HCT116 (cell line): ENCODE measurements around the gene LRRC46.

Experiments
- CTCF ChIP-seq, 3 experiments: fragments of 200-600 bp in 1 of 3; sonication (generic) in 1 of 3; IDR thresholded peaks in 2 of 3; conservative IDR thresholded peaks in 1 of 3; 2 replicates each; pipeline ENCODE4 v1.5.1; 2012 to 2017; ENCODE audit warnings: low read depth in 2 of 3, low read length in 2 of 3, antibody characterized with exemption in 1 of 3, borderline replicate concordance in 1 of 3, control low read depth in 1 of 3, mild to moderate bottlenecking in 1 of 3, mixed read lengths in 1 of 3, mixed run types in 1 of 3, moderate library complexity in 1 of 3; ENCODE audit not compliant: insufficient read depth in 1 of 3
- EZH2 ChIP-seq: fragments of 200-600 bp; sonication (generic); IDR thresholded peaks from 2 replicates; pipeline ENCODE4 v1.6.1; 2017; ENCODE audit warnings: antibody characterized with exemption, mixed run types

- no peak for TF ChIP-seq EZH2
- no peak for TF ChIP-seq CTCF (IDR thresholded peaks at IDR 0.05 in 2 of 3, conservative IDR thresholded peaks at IDR 0.05 in 1 of 3; ENCODE audit: borderline replicate concordance in 1 of 3, insufficient read depth in 1 of 3, low read depth in 2 of 3, low read length in 2 of 3)
Observed at GRCh38 chr17:47869114-47869513, 37.6 kb downstream of the LRRC46 start.
